Measurements from ENCODE around the gene SIK3.

SIK3 gene

GRCh38 chr11:116901964-116902688, 196.1 kb downstream of the SIK3 start:
- no peak for DNase-seq (ENCODE audit: low read depth, low spot score)
- Histone ChIP-seq H3K4me3 (ENCODE audit: low read length) (no peak overlapping the region), H3K27ac (ENCODE audit: low read length) (no peak overlapping the region), H3K9me3 (ENCODE audit: control insufficient read depth, insufficient read depth, low read length) (no peaks in the 10 kb centered on the region), H3K4me1 (ENCODE audit: control insufficient read depth, insufficient read depth, low read length) (no peaks in the 10 kb centered on the region), H3K27me3 (ENCODE audit: control insufficient read depth, insufficient read depth, low read length) (no peaks in the 10 kb centered on the region), H3K36me3 (ENCODE audit: control insufficient read depth, insufficient read depth, low read length) (peaks cover 2% of the 10 kb centered on the region; the same call in 1 of the 2 replicates)
- no CpG with 5 or more reads among the region's 2 CpGs for WGBS (ENCODE audit: insufficient coverage, insufficient read length)

GRCh38 chr11:116901211-116901610, 197.0 kb downstream of the SIK3 start:
- Histone ChIP-seq H3K36me3 (ENCODE audit: control insufficient read depth, insufficient read depth, low read length) (no peaks in the 10 kb centered on the region; the same call in 1 of the 2 replicates), H3K4me1 (ENCODE audit: control insufficient read depth, insufficient read depth, low read length) (no peaks in the 10 kb centered on the region), H3K9me3 (ENCODE audit: control insufficient read depth, insufficient read depth, low read length) (no peaks in the 10 kb centered on the region), H3K27me3 (ENCODE audit: control insufficient read depth, insufficient read depth, low read length) (no peaks in the 10 kb centered on the region), H3K27ac (ENCODE audit: low read length) (no peak overlapping the region), H3K4me3 (ENCODE audit: low read length) (no peak overlapping the region)
- DNase-seq (ENCODE audit: low read depth, low spot score) = no peak
- WGBS (ENCODE audit: insufficient coverage, insufficient read length) = no CpG with 5 or more reads among the region's 3 CpGs

- H3K9me3 ChIP-seq (ENCODE audit: control insufficient read depth, insufficient read depth, low read length) = no peaks in the 10 kb centered on the region; the same call in 1 of the 2 replicates
- WGBS (ENCODE audit: insufficient coverage, insufficient read length) = no CpG with 5 or more reads among the region's 8 CpGs
Measured at GRCh38 chr11:116896211-116896610, 202.0 kb downstream of the SIK3 start.

GRCh38 chr11:116895048-116895757, 203.0 kb downstream of the SIK3 start:
- no CpG with 5 or more reads among the region's 11 CpGs for WGBS (ENCODE audit: insufficient coverage, insufficient read length)
- H3K9me3 ChIP-seq (ENCODE audit: control insufficient read depth, insufficient read depth, low read length) = no peaks in the 10 kb centered on the region; the same call in 1 of the 2 replicates
- no peak overlapping the region for H3K27ac ChIP-seq (ENCODE audit: low read length)
- no peak overlapping the region for H3K4me3 ChIP-seq (ENCODE audit: low read length)
- H3K27me3 ChIP-seq (ENCODE audit: control insufficient read depth, insufficient read depth, low read length) = no peaks in the 10 kb centered on the region
- H3K36me3 ChIP-seq (ENCODE audit: control insufficient read depth, insufficient read depth, low read length) = no peaks in the 10 kb centered on the region; the same call in 1 of the 2 replicates
- H3K4me1 ChIP-seq (ENCODE audit: control insufficient read depth, insufficient read depth, low read length) = no peaks in the 10 kb centered on the region
- no peak for DNase-seq (ENCODE audit: low read depth, low spot score)

More at GRCh38 chr11:116896211-116896610, 202.0 kb downstream of the SIK3 start:
- no peaks in the 10 kb centered on the region for H3K27me3 ChIP-seq (ENCODE audit: control insufficient read depth, insufficient read depth, low read length)
- no peak for DNase-seq (ENCODE audit: low read depth, low spot score)
- H3K27ac ChIP-seq (ENCODE audit: low read length) = no peak overlapping the region
- H3K4me3 ChIP-seq (ENCODE audit: low read length) = no peak overlapping the region
- H3K36me3 ChIP-seq (ENCODE audit: control insufficient read depth, insufficient read depth, low read length) = no peaks in the 10 kb centered on the region; the same call in 1 of the 2 replicates
- no peaks in the 10 kb centered on the region for H3K4me1 ChIP-seq (ENCODE audit: control insufficient read depth, insufficient read depth, low read length)

GRCh38 chr11:116893906-116894305, 204.3 kb downstream of the SIK3 start:
- Histone ChIP-seq H3K4me1 (ENCODE audit: control insufficient read depth, insufficient read depth, low read length) (no peaks in the 10 kb centered on the region), H3K9me3 (ENCODE audit: control insufficient read depth, insufficient read depth, low read length) (no peaks in the 10 kb centered on the region; the same call in 1 of the 2 replicates), H3K36me3 (ENCODE audit: control insufficient read depth, insufficient read depth, low read length) (no peaks in the 10 kb centered on the region; the same call in 1 of the 2 replicates), H3K27me3 (ENCODE audit: control insufficient read depth, insufficient read depth, low read length) (no peaks in the 10 kb centered on the region), H3K4me3 (ENCODE audit: low read length) (no peak overlapping the region), H3K27ac (ENCODE audit: low read length) (no peak overlapping the region)
- no CpG with 5 or more reads among the region's 2 CpGs for WGBS (ENCODE audit: insufficient coverage, insufficient read length)
- DNase-seq (ENCODE audit: low read depth, low spot score) = no peak

GRCh38 chr11:116893437-116893836, 204.8 kb downstream of the SIK3 start:
- no peaks in the 10 kb centered on the region for H3K27me3 ChIP-seq (ENCODE audit: control insufficient read depth, insufficient read depth, low read length)
- no peaks in the 10 kb centered on the region for H3K4me1 ChIP-seq (ENCODE audit: control insufficient read depth, insufficient read depth, low read length)
- H3K4me3 ChIP-seq (ENCODE audit: low read length) = no peak overlapping the region
- H3K27ac ChIP-seq (ENCODE audit: low read length) = no peak overlapping the region
- no peaks in the 10 kb centered on the region; the same call in 1 of the 2 replicates for H3K36me3 ChIP-seq (ENCODE audit: control insufficient read depth, insufficient read depth, low read length)
- no peak for DNase-seq (ENCODE audit: low read depth, low spot score)
- H3K9me3 ChIP-seq (ENCODE audit: control insufficient read depth, insufficient read depth, low read length) = no peaks in the 10 kb centered on the region; the same call in 1 of the 2 replicates
- no CpG with 5 or more reads among the region's 3 CpGs for WGBS (ENCODE audit: insufficient coverage, insufficient read length)

- no CpG with 5 or more reads among the region's 2 CpGs for WGBS (ENCODE audit: insufficient coverage, insufficient read length)
- H3K4me3 ChIP-seq (ENCODE audit: low read length) = no peak overlapping the region
- no peak overlapping the region for H3K27ac ChIP-seq (ENCODE audit: low read length)
- H3K4me1 ChIP-seq (ENCODE audit: control insufficient read depth, insufficient read depth, low read length) = no peaks in the 10 kb centered on the region
- no peaks in the 10 kb centered on the region; the same call in 1 of the 2 replicates for H3K36me3 ChIP-seq (ENCODE audit: control insufficient read depth, insufficient read depth, low read length)
- DNase-seq (ENCODE audit: low read depth, low spot score) = no peak
- no peaks in the 10 kb centered on the region; the same call in 1 of the 2 replicates for H3K9me3 ChIP-seq (ENCODE audit: control insufficient read depth, insufficient read depth, low read length)
- no peaks in the 10 kb centered on the region for H3K27me3 ChIP-seq (ENCODE audit: control insufficient read depth, insufficient read depth, low read length)
Measured at GRCh38 chr11:116892374-116892773, 205.9 kb downstream of the SIK3 start.

- no CpG with 5 or more reads among the region's 2 CpGs for WGBS (ENCODE audit: insufficient coverage, insufficient read length)
- H3K4me1 ChIP-seq (ENCODE audit: control insufficient read depth, insufficient read depth, low read length) = no peaks in the 10 kb centered on the region
- H3K4me3 ChIP-seq (ENCODE audit: low read length) = no peak overlapping the region
- no peaks in the 10 kb centered on the region for H3K36me3 ChIP-seq (ENCODE audit: control insufficient read depth, insufficient read depth, low read length)
- no peak for DNase-seq (ENCODE audit: low read depth, low spot score)
- no peaks in the 10 kb centered on the region; the same call in 1 of the 2 replicates for H3K9me3 ChIP-seq (ENCODE audit: control insufficient read depth, insufficient read depth, low read length)
- H3K27me3 ChIP-seq (ENCODE audit: control insufficient read depth, insufficient read depth, low read length) = no peaks in the 10 kb centered on the region
- H3K27ac ChIP-seq (ENCODE audit: low read length) = no peak overlapping the region
Measured at GRCh38 chr11:116891746-116892145, 206.5 kb downstream of the SIK3 start.

- Histone ChIP-seq H3K36me3 (ENCODE audit: control insufficient read depth, insufficient read depth, low read length) (no peaks in the 10 kb centered on the region), H3K4me1 (ENCODE audit: control insufficient read depth, insufficient read depth, low read length) (no peaks in the 10 kb centered on the region), H3K27ac (ENCODE audit: low read length) (no peak overlapping the region), H3K27me3 (ENCODE audit: control insufficient read depth, insufficient read depth, low read length) (no peaks in the 10 kb centered on the region), H3K4me3 (ENCODE audit: low read length) (no peak overlapping the region), H3K9me3 (ENCODE audit: control insufficient read depth, insufficient read depth, low read length) (no peaks in the 10 kb centered on the region; the same call in 1 of the 2 replicates)
- WGBS (ENCODE audit: insufficient coverage, insufficient read length) = no CpG with 5 or more reads among the region's 4 CpGs
- DNase-seq (ENCODE audit: low read depth, low spot score) = no peak
Measured at GRCh38 chr11:116890607-116891006, 207.6 kb downstream of the SIK3 start.

- Histone ChIP-seq H3K4me1 (ENCODE audit: control insufficient read depth, insufficient read depth, low read length) (no peaks in the 10 kb centered on the region), H3K9me3 (ENCODE audit: control insufficient read depth, insufficient read depth, low read length) (no peaks in the 10 kb centered on the region; the same call in 1 of the 2 replicates), H3K27me3 (ENCODE audit: control insufficient read depth, insufficient read depth, low read length) (no peaks in the 10 kb centered on the region), H3K27ac (ENCODE audit: low read length) (no peak overlapping the region), H3K36me3 (ENCODE audit: control insufficient read depth, insufficient read depth, low read length) (no peaks in the 10 kb centered on the region), H3K4me3 (ENCODE audit: low read length) (no peak overlapping the region)
- DNase-seq (ENCODE audit: low read depth, low spot score) = no peak
- no CpG with 5 or more reads among the region's 2 CpGs for WGBS (ENCODE audit: insufficient coverage, insufficient read length)
Measured at GRCh38 chr11:116890193-116890592, 208.0 kb downstream of the SIK3 start.
